Mucosa of rectum (tissue), 2 donors: ENCODE measurements around the gene TRIM8.

Experiments
- H3K27ac ChIP-seq, 2 donors: one replicate each; pipeline ENCODE4 v1.7.0; 2013; ENCODE audit warnings: inconsistent platforms in 2 of 2, low read depth in 2 of 2, low read length in 2 of 2
- H3K27me3 ChIP-seq, 2 donors: one replicate each; pipeline ENCODE4 v1.7.0; 2013; ENCODE audit warnings: low read length in 2 of 2; ENCODE audit not compliant: control insufficient read depth in 2 of 2, insufficient read depth in 2 of 2
- H3K36me3 ChIP-seq, 2 donors: one replicate each; pipeline ENCODE4 v1.7.0; 2013; ENCODE audit warnings: low read length in 2 of 2; ENCODE audit not compliant: control insufficient read depth in 2 of 2, insufficient read depth in 2 of 2
- H3K4me1 ChIP-seq, 2 donors: one replicate each; pipeline ENCODE4 v1.7.0; 2013; ENCODE audit warnings: low read length in 2 of 2, mild to moderate bottlenecking in 1 of 2; ENCODE audit not compliant: control insufficient read depth in 2 of 2, insufficient read depth in 2 of 2
- H3K4me3 ChIP-seq, 2 donors: one replicate each; pipeline ENCODE4 v1.7.0; 2013; ENCODE audit warnings: low read length in 2 of 2
- H3K9ac ChIP-seq, 2 donors: one replicate each; pipeline ENCODE4 v1.7.0; 2013; ENCODE audit warnings: low read length in 2 of 2, low read depth in 1 of 2, mild to moderate bottlenecking in 1 of 2
- H3K9me3 ChIP-seq, 2 donors: one replicate each; pipeline ENCODE4 v1.7.0; 2013; ENCODE audit warnings: low read length in 2 of 2; ENCODE audit not compliant: control insufficient read depth in 2 of 2
- donor health status: healthy.
- donor health status: Normal muscosa, but diverticular disease.

The TRIM8 gene

GRCh38 chr10:102668326-102669107 lies 24.2 kb downstream of the TRIM8 start:
- H3K9me3 ChIP-seq = no peaks in the 10 kb centered on the region
- H3K9ac ChIP-seq = no peak overlapping the region
- H3K27me3 ChIP-seq = no peaks in the 10 kb centered on the region
- no peak overlapping the region for H3K4me3 ChIP-seq
- H3K36me3 ChIP-seq = no peaks in the 10 kb centered on the region
- H3K4me1 ChIP-seq = peaks cover 6 to 11% of the 10 kb centered on the region in 2 donors
- H3K27ac ChIP-seq = no peak overlapping the region

- Histone ChIP-seq H3K9ac (no peak overlapping the region), H3K4me3 (no peak overlapping the region), H3K4me1 (peaks cover 13 to 18% of the 10 kb centered on the region in 2 donors), H3K27ac (no peak overlapping the region), H3K9me3 (no peaks in the 10 kb centered on the region), H3K27me3 (no peaks in the 10 kb centered on the region), H3K36me3 (no peaks in the 10 kb centered on the region)
Measured at GRCh38 chr10:102669206-102670064, 25.2 kb downstream of the TRIM8 start.

- Histone ChIP-seq H3K27me3 (no peaks in the 10 kb centered on the region), H3K4me1 (peaks cover 19 to 20% of the 10 kb centered on the region in 2 donors), H3K9ac (no peak overlapping the region), H3K4me3 (no peak overlapping the region), H3K36me3 (no peaks in the 10 kb centered on the region), H3K27ac (no peak overlapping the region), H3K9me3 (no peaks in the 10 kb centered on the region)
Measured at GRCh38 chr10:102670065-102670670, 25.9 kb downstream of the TRIM8 start.

- Histone ChIP-seq H3K36me3 (no peaks in the 10 kb centered on the region), H3K9ac (no peak overlapping the region), H3K27ac (no peak overlapping the region), H3K4me1 (peaks cover 27% of the 10 kb centered on the region in 2 donors), H3K9me3 (no peaks in the 10 kb centered on the region), H3K4me3 (no peak overlapping the region), H3K27me3 (no peaks in the 10 kb centered on the region)
Measured at GRCh38 chr10:102670871-102671434, 26.7 kb downstream of the TRIM8 start.

- Histone ChIP-seq H3K9me3 (no peaks in the 10 kb centered on the region), H3K9ac (peak overlapping the region in 1 of 2 donors; percentile 52), H3K27me3 (no peaks in the 10 kb centered on the region), H3K27ac (peak overlapping the region; percentile 43 to 68), H3K4me1 (peaks cover 30 to 35% of the 10 kb centered on the region in 2 donors), H3K4me3 (no peak overlapping the region), H3K36me3 (no peaks in the 10 kb centered on the region)
Measured at GRCh38 chr10:102673236-102673818, 29.0 kb downstream of the TRIM8 start.

GRCh38 chr10:102673819-102674511 lies 29.7 kb downstream of the TRIM8 start:
- peaks cover 30 to 38% of the 10 kb centered on the region in 2 donors for H3K4me1 ChIP-seq
- H3K9ac ChIP-seq = peak overlapping the region; percentile 52 to 54
- H3K27ac ChIP-seq = peak overlapping the region; percentile 43 to 68
- H3K9me3 ChIP-seq = no peaks in the 10 kb centered on the region
- H3K27me3 ChIP-seq = no peaks in the 10 kb centered on the region
- H3K4me3 ChIP-seq = peak overlapping the region; percentile 50 to 61
- no peaks in the 10 kb centered on the region for H3K36me3 ChIP-seq

GRCh38 chr10:102674566-102674965 lies 30.3 kb downstream of the TRIM8 start:
- no peaks in the 10 kb centered on the region for H3K9me3 ChIP-seq
- H3K27me3 ChIP-seq = no peaks in the 10 kb centered on the region
- no peaks in the 10 kb centered on the region for H3K36me3 ChIP-seq
- H3K27ac ChIP-seq = peak overlapping the region in 1 of 2 donors; percentile 68
- H3K9ac ChIP-seq = no peak overlapping the region
- H3K4me3 ChIP-seq = peak overlapping the region in 1 of 2 donors; percentile 61
- H3K4me1 ChIP-seq = peaks cover 30 to 35% of the 10 kb centered on the region in 2 donors

GRCh38 chr10:102675011-102675665 lies 30.9 kb downstream of the TRIM8 start:
- Histone ChIP-seq H3K9ac (no peak overlapping the region), H3K4me1 (peaks cover 24 to 35% of the 10 kb centered on the region in 2 donors), H3K4me3 (no peak overlapping the region), H3K36me3 (no peaks in the 10 kb centered on the region), H3K27ac (peak overlapping the region in 1 of 2 donors; percentile 53), H3K27me3 (no peaks in the 10 kb centered on the region), H3K9me3 (no peaks in the 10 kb centered on the region)
